HG02678 (cell line): ENCODE measurements around the gene PMPCA.
A peak's percentile ranks its signal among the peaks of the same experiment; 100 is the strongest.

Experiments
- ATAC-seq: cut with Tn5 transposase; IDR thresholded peaks from one replicate; pipeline ENCODE4 v1.9.1; 2021; ENCODE audit warnings: mild to moderate bottlenecking, moderate library complexity; ENCODE audit not compliant: unreplicated experiment

Gene PMPCA

DNA sequence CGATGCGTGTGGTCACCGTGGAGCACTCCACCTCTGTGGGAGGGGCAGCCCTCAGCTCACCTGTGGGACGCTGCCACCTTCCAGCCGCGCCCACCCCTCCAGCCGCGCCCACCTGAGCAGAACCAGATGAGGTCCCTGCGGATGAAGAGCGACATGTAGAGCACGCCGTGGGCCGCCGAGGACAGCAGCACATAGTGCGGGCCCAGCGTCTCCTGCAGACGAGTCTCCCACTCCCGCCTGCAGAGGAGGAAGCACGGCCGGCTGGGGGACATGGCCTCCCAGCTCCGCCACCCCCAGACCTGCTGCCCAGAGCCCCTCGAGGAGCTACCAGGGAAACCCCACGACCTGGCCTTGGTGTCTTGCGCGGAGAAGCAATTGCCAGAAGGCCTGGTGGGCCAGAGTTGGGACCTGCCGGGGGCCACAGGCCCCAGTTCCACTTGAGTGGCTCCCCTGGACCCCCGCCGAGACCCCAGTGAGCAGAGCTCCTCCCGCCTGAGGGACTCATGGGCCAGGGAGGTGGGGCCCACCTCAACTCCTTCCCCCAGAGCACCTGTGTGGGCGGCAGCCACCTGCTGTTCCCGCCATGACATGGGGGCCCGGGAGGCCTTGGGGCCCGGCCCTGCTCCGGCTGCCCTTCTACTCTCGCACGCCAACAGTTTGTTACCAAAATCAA, 22.7 kb downstream of the PMPCA start:
- no peak for ATAC-seq

- ATAC-seq = no peak
These were observed 23.6 kb downstream of the PMPCA start for GRCh38 chr9:136433849-136434579.

DNA sequence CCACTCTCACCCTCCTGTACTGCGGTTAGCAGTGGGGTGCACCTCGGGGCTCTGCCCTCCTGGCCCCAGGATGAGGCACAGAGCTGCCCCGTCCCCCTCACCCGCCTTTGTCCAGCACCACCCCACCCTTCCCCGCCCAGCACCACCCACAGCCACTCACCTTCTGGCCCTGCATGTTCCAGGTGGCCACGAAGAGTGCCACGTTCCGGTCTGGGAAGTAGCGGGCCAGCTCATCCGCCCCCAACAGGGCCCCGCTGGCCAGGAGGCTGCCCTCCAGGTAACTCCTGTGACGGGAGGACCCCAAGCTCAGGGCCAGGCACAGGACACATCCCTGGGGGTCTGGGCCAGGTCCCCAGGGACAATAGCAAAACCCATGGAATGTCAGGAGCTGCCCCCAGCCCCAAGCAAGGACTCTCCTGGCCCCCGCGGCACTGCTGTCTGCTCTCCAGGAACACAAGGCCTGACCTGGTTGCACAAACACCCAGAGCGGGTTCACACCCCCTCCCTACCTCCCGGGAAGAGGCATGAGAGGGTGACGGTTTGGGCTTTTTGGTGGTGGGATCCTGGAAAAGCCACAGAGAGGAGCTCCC, 24.2 kb downstream of the PMPCA start:
- no peak for ATAC-seq

DNA sequence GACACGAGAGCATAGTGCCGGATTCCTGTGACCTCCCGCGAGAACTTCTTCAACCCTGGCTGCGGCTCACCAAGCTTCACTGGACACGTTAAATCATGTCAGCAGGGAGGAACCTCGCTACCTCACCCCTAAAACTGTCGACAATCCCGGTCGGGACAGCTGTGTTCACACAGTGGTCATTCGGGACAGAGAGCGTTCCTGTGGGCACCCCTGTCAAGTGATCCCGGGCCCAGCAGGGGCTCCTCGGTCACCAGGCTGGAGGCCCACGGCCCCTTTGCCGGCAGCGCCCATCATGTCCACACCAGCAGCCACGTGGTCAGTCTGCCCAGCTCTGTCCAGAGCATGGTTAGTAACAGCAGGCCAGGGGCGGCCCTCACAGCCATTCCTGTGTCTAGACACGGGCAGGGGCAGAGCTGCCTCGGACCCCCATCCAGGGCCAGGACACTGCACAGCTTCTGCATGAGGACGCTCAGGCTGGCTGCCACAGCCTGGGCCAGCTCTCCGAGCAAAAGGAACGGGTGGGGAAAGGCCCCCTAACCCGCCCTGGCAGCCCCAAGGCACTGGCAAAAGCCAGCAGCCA, 25.7 kb downstream of the PMPCA start:
- ATAC-seq = no peak

DNA sequence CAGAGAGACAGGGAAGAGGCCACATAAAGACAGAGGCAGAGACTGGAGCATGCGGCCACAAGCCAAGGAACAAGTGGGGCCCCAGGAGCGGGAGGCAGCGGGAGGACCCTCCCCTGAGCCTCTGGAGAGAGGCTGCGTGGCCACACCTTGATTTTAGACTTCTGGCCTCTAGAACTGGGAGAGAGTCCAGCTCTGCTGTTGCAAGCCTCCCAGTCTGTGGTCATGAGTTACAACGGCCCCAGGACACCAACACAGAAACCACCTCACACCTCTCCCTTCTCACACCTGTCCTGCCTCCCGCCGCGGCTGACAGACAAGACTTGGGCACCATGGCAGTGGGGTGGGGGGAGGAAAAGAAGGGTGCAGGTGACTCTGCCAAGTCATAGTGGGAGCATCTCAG, 27.0 kb downstream of the PMPCA start:
- no peak for ATAC-seq

DNA sequence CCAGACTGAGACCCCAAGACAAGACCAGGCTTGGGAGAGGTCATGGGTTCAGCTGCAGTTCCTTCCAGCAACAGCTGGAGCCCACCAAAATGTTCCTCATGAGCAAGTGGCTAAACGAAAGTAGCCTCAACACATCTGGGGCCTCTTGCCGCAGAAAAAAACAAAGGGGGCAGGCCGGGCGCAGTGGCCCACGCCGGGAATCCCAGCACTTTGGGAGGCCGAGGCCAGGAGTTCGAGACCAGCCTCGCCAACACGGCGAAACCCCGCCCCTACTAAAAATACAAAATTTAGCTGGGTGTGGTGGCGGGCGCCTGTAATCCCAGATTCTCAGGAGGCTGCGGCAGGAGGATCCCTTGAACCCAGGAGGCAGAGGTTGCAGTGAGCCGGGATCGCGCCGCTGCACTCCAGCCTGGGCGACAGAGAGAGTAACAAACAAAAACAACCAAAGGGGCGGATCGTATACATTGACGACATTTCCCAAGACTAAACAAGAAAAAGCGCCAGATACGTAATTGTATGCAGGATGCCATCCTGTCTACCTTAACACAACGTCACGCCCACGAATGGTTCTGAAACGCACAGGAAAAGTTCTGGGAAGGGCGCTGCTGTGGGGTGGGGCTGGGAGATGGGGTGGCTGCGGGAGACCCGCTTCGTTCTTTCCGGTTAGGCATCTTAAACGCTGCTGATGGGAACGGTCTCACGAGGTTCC, 27.5 kb downstream of the PMPCA start:
- no peak for ATAC-seq

DNA sequence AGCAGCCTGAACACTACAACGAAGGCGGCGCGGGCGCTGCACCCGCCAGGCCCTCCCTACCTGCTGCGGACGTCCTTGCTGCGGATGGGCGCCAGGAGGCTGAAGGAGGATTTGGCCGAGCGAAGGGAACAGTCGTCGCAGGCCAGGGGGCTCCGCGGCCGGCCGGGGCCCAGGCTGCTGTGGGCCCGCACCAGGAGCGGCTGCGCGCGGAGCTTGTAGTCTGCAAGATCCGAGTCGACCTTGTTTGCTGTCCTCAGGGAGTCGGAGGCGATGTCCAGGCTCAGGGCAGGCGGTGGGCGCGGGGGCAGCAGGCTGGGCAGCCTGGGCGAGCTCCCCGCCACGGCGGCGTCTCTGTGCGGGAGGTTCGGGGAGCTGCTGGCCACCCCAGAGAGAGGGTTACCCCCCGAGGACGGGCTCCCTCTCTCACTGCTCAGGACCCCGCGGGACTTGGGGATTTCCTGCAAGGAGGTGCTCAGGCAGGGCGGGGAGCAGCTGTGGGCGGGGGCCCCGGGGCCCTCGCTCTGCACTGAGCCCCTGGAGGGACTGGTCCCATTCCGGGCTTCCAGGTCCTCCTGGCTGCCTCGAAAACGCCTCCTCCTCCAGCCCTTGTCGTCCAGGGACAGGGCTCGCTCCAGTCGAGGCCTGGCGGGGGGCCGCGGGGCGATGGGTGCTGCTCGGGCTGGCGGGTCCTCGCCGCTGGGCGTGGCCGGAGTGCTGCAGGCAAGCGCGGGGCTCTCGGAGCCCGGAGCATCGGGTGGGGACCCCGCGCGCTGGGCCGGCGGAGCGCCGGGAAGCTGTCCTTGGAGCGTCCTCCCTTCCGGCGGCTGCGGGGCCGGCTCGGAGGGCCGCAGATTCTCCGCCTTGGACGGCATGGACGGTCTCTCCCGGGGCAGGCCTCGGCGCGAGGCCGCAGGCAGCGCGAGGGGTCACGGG, 28.4 kb downstream of the PMPCA start:
- peak; percentile 41 for ATAC-seq

- peak; percentile 76 for ATAC-seq
These were observed 29.3 kb downstream of the PMPCA start, which contains the start of gene INPP5E for GRCh38 chr9:136439481-136440408. INPP5E (minus strand) TSS chr9:136439845; CDS start chr9:136439419, 426 bp downstream.

DNA sequence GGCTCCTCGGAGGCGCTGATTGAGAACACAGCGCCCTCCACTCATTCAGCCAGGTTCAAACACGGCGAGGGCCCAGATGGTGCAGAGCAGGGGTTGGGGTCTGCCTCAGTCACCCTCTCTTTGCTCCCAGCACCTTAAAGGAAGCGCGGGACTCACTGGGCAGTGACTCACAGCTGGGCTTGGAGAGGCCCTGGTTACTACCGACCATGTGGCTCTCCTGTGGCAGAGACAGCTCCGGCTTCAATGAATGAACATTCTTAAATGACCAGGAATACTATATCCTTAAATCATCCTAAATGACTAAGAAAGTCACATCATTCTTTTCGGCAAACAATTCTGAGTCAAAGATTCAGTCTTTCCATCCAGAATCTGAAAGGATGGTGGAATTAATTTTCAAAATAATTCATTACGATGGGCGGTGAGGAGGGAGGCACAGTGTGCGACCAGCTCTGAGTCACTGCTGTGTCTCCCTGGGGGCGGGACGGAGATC, 30.8 kb downstream of the PMPCA start:
- no peak for ATAC-seq

- ATAC-seq = no peak
These were observed 31.3 kb downstream of the PMPCA start for GRCh38 chr9:136441681-136442245.

GRCh38 chr9:136442265-136442664, 31.8 kb downstream of the PMPCA start:
- no peak for ATAC-seq

DNA sequence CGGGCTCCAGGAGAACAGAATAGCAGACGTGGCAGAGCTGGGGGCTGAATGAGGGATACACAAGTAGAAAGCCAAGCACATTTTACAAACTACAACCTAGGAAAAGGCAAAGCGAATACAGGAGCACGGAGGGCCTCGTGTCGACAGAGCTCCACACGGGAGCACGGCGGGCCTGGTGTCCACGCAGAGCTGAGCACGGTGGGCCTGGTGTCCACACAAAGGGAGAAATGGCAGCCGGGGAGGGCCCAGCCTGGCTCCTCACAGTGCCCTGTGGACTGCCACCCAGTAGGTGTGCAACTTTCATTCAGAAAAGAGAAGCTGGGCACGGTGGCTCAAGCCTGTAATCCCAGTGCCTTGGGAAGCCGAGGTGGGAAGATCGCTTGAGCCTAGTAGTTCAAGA, 32.6 kb downstream of the PMPCA start:
- ATAC-seq = no peak

- no peak for ATAC-seq
These were observed 33.2 kb downstream of the PMPCA start for GRCh38 chr9:136443687-136444086.

DNA sequence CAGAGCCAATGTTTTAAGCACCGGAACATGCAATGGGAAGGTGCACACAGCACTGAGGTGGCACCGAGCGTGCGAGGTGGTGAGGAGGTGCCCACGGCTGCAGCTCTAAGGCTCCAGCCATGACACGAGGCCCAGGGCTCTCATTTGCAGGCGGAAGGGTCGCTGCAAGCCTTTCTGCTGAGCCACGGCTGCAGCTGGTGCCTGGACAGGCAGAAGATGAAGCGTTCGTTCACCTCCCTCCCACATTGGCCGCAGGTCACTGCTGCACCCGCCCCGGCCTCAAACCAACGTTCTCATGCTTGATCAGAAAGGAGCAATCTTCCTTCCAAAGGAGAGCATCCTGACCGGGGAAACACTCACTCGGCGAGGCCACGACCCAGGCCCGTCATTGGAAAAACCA, 33.6 kb downstream of the PMPCA start:
- no peak for ATAC-seq

DNA sequence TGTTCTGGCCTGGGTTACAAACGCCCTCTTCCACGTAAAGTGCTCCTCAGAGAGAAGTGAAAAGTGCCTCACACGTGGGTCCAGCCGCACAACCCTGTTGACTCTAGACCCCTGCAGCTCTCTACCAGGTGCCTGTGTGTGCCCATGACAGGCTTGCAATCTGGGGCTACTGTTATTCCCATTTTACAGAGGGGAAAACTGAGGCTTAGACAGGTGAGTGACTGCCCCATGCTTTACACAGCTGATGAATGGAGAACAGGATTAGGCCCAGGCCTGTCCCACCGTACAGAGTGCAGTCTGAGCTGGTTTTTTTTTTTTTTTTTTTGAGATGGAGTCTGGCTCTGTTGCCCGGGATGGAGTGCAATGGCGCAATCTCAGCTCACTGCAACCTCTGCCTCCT, 35.3 kb downstream of the PMPCA start:
- ATAC-seq = no peak

DNA sequence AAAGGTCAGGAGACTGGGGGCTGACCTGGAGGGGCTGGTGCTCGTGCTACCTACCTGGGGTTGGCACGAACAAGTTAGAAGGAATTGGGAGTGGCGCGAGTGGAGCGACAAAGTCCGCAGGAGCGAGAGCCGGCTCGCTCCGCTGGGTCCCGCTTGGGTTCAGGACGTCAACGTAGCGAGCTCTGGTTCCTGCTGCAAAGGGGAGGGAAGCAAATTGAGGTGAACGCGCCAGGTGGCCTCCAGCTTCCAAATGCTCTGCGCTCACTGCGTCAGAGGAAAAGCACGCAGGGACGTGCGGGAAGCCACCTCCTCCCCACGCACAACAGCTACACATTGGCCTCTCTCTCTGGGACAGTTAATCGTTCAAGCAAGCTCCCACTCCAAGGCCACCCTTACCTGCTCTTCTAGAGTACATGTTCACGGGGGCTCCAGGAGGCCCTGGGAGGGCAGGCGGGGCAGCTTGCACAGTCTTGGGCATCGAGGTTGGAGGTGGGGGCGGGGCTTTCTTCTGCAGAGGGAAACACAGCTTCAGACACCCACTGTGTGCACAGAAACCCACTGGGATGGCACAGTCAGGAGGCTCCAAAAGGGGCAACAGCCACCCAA, 36.8 kb downstream of the PMPCA start:
- ATAC-seq = no peak

- ATAC-seq = no peak
These were observed 38.2 kb downstream of the PMPCA start for GRCh38 chr9:136448655-136449054.

- ATAC-seq = no peak
These were observed 40.9 kb downstream of the PMPCA start for GRCh38 chr9:136451221-136451877.
